Cortex of kidney (tissue), 1 donor: ENCODE data around the gene LXN.
"Not testable (repeated sequence)": the region's sequence is repeated elsewhere in the genome, so short reads cannot be mapped to it uniquely, and the experiment has no call there.

Source experiments
- DNase-seq: peaks from one replicate; lab custom pipeline; 2025; lab: John Stamatoyannopoulos, UW

Gene LXN, protein sequence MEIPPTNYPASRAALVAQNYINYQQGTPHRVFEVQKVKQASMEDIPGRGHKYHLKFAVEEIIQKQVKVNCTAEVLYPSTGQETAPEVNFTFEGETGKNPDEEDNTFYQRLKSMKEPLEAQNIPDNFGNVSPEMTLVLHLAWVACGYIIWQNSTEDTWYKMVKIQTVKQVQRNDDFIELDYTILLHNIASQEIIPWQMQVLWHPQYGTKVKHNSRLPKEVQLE

DNA sequence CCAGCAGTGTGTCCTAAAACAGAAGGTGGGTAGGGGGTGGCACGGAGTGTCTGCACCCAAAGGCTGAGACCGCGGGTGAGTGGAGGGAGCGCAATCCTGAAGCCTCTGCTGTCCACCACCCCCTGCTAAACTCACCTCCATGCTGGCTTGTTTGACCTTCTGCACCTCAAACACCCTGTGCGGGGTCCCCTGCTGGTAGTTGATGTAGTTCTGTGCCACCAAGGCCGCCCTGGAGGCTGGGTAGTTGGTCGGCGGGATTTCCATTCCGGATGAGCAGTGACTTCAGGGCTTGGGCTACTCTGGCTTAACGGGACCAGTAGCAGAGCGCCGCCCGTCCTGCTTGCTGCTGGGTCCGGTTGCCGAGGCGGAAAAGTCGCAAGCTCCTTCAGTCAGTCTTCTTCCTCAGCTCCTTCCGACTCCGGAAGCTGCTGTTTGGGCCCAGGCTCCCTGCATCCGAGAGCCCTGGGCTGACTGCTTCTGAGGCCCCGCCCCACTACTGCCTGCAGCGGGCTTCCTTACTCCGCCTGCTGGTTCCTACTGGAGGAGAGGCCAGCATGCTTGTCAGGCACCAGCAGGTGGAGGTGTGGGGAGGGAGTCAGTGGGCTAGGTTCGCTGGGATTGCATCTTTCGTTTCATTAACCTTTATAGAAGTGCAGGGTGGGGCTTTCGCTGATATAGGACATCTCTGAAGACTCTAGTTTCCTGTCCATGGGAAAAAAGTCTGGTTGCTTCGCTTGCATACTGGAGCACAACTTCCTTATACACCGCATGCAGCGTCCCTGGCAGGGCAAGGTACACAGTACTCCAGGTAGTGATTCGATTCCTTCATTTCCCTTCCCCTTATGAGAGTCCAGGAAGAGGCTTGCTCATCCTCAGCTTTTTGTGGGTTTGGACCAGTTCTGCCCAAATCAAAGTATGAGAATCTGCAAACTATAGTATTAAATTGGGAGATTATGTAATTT, at the start of gene LXN:
Gene LXN, minus strand, starts transcription at position 434 of the 962 bp plus-strand sequence. Its CDS starts 170 bp downstream, at position 264.
- no peak for DNase-seq

DNA sequence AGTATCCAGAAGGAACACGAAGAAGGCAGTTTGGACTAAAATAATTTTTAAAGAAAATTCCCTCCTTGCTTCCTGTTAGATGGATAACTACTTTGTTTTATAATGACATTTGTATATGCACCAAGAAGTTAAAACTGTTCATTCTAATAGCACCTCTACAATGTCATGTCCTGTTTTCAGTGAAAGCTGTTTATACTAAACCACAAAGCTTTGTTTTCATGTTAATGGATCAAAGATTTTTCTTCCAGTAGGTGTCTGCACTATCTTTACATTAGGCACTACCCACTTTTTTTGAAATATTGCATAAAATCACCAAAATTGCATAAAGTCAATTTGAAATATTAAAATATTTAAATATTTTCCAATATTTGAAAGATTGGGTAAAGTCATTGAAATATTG, 49.7 kb upstream of the LXN start:
- no peak for DNase-seq

DNA sequence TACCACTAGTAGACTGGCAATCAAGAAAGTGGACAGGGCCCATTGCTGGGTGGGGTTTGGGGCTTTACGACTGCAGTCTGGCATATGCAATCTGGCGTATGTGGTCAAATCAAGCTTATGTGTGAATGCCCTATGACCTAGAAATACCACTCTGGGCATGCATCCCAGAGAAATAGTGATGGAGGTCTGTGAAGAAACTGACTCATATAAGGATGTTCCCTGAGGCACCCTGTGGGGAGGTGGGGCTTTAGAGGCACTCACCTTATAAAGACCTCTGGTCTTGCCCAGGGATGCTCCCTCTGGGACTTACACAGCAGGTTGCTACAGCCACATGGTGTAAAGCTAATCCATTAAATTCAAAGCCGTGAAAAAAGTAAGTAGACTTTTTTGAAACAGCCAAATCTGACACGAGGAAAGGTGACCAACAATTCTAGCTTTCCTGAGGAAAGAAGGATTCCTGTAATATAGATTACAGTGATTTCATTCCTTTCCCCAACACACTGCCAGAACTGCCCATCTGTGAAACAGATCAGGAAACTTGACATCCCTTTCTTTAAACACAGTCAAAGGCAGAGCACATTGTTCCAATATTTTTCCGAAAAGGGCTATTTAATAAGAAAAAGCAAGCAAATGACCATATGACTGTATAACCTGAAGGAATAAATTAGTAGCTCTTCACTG, 46.2 kb upstream of the LXN start:
- no peak for DNase-seq

DNA sequence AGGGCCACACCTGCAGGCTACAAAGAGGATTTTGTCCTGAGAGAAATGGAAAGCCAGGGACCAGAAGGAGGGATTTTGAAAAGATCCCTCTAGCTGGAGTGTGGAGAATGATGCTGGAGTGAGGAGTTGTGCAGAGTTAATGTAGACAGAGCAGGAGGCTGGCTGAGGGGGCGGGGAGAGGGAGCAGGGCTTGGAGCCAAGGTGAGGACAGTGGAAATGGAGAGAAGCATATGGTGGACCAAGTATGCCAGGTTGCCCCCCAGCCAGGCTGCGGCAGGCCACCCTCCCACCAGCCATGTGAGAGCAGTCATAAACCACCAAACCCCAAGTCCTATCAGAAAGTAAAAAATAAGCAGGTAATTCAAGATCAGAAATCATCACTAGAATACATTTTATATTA, 45.1 kb upstream of the LXN start:
- no peak for DNase-seq

DNA sequence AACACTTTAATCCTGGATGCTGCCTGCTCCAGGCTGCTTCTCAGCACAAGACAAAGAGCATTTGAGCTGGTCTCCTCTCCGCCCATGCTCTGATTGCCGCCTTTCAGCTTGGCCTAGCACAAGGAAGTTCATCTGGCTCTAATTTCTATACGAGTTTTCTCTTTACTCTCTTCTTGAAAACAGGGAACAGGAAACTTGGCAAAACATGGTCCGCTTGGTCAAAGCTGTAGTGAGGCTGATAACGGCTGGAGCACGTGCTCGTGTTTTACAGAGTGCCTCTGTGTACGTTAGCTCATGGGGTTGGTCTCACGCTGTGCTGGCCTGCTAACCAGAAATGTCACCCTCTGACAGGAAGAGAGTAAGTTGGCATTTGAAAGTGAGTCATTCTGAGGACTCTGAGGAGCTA, 40.6 kb upstream of the LXN start:
- DNase-seq: no peak

DNA sequence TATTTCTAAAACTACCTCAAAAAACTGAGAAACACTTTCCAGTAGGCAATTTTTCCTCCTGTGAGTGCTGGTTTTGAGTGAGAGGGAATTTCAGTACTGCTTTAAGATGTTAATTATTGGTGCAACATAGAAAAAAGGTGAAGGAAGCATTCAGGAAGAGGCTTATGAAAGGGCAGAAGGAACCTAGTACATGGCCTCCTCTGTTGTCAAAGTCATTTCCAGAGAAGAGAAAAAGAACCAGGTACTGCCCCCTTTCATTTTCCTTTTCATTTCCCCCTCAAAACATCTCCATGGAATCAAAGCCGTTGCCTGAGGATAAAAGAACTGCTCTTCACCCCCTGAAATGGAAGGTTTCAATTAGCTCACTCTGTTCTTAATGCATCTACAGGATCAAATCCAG, 40.0 kb upstream of the LXN start:
- DNase-seq: no peak

DNA sequence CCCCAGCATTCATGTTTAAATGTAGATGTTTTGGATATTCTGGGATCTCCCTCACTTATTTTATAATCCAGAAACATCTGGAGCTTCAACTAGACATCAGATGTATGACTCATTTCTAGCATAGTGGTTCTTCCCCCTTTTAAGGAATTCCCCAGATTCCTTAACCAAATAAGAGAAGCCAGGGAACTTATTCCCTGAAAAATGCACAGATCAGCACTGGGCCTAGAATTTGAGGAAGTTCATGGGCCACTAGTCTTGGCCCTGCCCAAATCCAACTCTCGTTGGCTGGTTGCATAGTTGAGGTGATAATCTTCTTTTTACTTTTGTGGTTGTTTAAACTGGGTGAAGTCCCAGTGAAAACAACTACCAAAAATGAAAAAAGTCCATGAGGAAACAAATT, 39.4 kb upstream of the LXN start:
- DNase-seq: no peak

DNA sequence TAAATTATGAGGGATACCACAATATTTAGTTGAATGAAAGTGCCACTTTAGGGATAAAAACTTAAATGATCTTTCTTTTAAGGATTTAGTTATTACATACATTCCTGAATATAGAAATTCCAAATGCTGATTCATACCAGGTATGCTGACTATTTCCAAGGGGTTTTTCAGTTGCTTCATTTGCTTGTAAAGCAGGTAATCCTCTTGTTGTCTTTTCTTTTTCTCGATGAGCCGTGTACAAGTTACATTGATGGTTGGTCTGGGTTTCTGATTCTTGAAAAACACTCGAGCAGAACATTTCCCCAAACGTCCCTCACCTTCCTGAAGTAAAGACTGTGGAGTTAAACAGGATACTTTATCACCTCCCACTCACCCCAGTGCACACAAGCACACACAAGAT, 38.2 kb upstream of the LXN start:
- no peak for DNase-seq

DNA sequence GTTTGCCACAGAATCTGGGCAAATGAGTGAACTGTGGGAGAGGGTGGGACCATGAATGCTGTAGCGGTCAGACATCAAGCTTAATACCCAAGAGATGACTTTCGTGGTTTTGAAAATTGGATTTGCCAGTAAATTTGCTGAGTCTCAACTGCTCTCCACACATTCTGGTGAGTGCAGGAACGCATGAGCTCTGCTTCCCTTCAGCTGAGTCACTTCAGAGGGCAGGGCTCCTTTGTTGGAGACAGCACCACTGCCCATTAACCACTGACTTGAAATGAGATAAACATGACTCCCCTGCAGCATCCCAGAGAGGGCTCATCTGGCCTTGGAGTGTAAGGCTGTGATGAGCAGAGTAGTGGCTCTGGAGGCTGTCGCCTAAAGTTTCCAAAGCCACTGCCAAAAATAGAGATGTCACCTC, 37.2 kb upstream of the LXN start:
- DNase-seq: no peak

DNA sequence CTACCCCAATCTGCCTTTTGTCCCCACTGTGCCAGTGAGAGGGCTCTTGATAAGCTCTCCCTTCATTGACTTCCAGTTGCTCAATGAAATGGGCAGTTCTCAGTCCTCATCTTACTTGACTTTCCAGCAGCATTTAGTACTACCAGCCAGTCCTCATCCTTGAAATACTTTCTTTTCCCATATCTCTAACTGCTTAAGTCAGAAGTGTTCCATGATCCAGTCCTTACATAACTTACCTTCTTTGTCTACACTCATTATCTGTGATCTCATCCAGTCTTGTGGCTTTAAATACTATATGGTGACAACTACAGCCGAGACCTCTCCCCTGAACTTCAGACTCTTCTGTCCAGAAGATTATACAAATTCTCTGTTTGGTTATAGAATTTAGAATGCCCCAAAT, 31.1 kb upstream of the LXN start:
- no peak for DNase-seq

DNA sequence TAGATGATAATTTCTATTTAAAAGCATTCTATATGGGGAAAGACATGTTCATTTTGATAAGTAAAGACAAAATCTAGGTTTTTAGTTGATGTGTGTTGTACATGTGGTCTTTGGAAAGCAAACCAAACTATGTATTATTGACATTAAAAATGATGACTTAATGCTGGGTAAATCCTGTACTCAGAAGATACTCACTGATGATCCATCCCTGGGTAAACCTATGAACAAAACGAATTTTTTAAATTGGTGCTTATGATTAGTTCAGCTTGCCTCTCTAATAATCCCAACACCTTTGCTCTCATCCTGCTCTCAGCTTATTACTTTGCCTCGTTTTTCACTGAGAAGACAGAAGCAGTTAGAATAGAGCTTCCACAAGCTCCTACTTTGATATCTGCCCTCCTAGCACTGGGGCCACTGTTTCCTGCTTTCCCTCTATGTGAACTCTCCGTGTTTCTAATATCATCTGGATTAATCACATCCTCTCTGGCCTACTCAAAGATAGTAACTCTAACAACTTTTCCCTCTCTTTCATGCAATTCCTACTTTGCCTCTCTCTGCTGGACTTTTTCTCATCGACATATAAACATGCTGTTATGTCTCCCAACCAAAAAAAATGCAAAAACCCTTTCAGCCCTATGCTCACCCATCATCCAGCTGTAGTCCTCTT, 30.5 kb upstream of the LXN start:
- no peak for DNase-seq

DNA sequence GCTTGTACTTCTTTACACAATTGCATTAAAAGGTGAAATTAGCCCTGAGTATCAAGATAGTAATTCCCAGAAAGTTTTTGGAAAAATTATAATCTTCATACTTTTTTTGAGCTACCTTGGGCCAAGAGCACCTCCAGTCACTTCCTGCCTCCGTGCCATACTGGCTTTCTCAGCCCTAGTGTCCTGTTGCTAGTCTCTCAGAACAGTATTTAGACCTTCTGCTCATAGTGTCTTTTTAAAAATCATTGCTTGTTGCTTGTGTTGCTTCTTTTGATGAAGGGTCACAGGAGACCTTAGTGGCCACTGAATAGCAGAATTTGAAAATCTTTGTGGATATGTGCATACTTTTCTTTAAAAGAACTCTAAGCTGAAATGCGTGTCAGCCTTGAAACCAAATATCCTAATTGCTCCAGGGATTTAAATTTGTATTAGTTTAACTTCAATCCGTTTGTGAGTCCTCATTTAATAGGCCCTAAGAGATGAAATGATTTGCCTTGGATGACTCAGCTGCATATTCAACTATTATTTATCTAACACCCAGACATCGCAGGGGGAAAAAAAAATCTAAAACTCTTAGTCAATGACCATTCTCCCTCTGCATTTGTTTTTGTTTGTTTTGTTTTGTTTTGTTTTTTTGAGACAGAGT, 29.1 kb upstream of the LXN start:
- DNase-seq: no peak

DNA sequence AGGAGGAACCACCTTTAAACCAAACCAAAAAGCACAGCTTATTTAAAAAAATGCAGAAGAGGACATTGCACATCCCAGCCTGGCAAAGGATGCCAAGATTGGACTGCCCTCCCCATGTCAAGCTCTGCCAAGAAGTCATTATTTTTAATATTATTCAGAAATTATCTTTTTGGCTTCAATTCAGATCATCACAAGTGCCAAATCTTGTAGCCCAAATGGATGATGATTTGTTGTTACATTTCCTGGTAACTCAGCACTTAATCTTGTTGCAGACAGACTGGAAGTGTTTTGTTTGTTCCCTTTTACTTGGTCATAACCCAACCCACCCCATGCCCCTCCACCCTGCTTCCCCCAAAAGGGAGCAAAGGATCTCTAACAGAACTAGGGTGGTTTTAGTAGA, 28.1 kb upstream of the LXN start:
- DNase-seq: no peak

DNA sequence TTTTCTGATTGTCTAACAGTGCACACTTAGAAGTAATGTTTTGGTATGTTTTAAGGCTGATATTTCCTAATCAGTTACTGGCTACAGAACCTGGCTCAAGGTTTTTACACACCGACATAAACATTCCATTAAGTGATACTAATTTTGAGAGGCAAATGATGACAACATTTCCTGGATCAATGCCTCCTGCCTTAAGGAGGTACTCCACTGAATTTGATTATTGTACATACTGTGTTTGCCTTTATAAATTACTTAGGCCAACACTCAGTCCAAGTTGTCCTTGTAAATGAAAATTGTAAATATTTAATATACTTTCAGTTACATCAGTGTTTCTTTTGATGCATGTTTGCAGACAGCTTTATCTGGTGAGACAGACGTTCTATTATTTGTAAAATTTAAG, 24.2 kb upstream of the LXN start:
- DNase-seq: no peak

DNA sequence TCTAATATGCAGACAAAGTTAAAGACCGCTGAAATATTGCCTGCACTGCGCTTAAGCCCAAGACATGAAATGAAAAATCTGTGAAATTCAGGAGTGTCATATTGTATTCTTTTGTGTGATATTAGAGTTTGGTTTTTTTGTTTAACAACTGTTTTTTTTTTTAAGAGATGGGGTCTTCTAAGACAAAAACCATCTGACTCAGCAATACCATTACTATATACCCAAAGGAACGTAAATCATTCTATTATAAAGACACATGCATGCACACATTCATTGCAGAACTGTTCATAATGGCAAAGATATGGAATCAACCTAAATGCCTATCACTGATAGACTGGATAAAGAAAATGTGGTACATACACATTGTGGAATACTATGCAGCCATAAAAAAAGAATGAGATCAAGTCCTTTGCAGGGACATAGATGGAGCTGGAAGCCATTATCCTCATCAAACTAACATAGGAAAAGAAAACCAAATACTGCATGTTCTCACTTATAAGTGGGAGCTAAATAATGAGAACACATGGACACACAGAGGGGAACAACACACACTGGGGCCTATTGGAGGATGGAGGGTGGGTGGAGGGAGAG, 21.5 kb upstream of the LXN start:
- DNase-seq: not testable (repeated sequence)

DNA sequence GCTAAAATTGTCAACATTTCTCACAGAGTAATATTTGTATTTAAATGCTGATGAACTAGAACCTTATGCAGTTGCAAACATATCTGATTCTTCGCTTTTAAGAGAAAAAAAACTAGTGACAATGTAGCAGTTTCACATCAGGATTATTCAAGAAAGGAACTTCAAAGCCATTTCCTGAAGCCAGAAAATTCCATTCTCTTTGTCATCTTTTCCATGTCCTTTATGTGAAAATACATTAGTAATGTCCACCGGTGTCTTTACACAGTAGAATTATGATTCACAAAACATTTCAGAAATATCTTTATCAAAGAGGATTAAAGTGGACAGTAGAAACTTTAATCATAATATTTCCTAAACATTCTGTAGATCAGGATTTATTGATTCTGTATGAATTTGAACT, 12.7 kb upstream of the LXN start:
- DNase-seq: no peak

DNA sequence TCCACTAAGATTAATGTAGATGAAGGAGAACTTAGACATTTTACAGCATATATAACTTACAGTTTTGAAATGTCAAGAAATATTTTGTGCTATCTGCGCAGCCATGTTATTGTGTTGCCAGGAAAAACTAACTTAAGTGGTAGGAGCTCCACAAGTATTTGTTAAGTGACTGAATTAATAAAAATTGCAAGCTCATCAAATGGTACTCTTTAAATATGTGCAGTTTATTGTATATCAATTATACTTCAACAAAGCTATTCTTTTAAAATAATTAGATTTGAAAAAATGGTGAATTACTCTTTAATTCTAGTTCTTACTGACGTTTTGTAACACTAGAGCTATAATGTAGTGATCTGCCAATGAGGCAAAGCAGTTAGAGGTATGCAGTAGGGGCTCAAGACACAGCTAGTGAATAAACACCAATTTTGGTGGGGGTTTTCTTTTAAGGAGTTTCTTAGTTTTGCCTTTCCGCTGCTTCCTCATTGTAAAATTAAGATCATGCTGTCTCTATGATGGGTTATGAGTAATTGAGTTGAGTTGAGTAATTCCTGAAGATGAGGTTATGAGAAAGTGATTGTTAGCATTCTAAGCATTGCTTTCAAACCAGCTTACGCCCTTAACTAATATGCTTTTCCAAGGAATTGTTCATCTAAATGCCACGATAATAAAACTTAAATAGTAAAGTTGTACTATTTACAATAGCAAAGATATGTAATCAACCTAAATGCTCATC, 10.9 kb upstream of the LXN start:
- DNase-seq: no peak

DNA sequence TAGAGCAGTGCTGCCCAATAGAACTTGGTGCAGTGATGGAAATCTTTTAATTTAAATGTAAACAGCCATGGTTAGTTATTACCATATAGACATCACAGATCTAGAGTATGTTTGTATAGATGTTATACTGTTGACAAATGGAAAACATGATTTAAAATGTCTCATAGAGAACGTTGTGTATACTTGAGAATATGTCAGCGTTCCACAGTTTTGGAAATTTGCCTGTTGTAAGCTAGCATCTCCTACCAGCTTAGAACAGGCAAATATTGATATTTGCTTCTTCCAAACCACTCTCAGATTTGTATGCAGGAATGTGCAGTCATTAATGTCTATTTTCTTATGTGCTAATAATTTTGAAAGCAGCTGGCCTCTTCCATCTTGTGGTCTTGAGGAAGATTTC, 8.4 kb upstream of the LXN start:
- DNase-seq: no peak

DNA sequence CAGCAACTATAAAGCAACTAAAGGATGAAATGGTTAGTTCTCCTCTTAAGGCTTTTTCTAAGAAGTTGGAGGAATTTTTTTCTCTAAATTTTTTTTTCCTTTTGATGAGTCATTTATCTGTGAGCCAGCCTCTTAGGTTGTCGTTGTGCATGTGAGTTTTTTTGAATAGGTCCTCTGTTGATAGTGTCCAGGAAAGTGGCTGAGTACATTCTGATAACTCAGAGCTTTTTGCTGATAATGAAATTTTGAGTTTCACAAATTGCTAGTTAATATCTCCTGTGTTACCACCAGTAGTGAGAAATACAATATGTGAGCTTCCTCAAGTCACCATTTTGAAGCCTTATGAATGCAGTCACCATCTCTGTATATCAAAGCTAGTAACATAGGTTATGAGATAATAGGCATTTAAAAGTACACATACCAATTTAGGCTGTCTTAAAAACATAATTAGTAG, 7.1 kb upstream of the LXN start:
- DNase-seq: no peak

DNA sequence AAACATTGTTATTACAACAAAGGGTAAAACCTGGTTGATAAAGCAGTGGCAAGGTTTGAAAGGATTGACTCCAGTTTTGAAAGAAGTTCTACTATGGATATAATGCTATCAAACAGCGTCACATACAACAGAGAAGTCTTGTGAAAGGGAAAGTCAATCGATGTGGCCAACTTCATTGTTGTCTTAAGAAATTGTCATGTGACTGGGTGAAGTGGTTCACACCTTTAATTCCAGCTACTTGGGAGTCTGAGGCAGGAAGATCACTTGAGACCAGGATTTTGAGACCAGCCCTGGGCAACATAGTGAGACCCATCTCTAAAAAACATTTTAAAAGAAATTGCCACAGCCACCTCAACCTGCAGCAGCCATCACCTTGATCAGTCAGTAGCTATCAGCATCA, 6.2 kb upstream of the LXN start:
- no peak for DNase-seq

DNA sequence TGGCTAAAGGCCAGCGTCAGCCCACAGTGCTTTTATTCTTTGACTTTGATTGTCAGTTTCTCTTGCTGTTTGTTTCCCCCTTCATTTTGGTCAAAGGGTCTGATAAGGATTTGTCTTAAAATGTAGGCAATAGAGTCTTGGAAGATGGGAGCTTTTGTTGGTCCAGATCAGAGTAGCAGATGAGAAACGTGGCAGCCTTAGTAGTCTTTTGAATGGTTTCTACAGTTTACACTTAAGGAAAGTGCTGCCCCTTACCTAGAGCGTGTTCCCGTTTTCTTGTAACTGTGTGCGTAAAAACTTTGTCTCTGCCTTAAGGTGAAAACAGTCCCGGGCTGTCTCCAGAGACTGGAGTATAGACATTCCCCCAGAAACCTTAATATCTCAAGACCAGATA, 630 bp downstream of the LXN start:
- DNase-seq: no peak
